GM19455 (cell line): ENCODE measurements around the gene RNF11.

Experiments
- ATAC-seq: cut with Tn5 transposase; IDR thresholded peaks from one replicate; pipeline ENCODE4 v1.9.1; 2021; ENCODE audit not compliant: unreplicated experiment

Gene RNF11

DNA sequence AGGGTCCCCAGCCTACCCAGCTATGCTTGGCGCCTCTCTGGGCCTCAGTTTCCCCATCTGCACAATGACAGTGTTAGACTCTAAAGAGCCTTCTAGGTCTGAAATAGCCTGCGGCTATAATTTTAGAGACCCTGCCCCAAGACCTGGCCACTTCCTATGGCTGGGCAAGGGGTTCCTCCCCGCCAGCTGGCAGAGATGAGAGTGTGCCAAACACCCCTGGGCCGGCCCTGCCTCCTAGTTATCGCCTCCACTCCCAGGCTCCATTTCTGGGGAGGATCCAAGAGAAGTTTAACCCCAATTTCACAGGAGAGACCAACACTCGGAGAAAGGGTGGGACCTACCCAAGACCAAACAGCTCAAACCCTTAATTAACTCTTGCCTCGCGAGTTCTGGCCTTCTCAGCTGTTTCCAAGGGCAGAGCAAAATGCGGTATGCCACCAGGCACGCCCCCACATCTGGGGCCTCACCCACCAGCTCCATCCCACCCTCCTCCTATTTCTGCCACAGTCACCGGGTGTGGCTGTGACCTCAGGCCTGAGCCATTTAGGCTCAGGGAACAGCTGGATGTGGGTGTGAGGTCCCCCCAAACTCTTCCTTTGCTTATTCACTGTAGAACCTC is 58.6 kb downstream of the RNF11 start:
- ATAC-seq = no peak

DNA sequence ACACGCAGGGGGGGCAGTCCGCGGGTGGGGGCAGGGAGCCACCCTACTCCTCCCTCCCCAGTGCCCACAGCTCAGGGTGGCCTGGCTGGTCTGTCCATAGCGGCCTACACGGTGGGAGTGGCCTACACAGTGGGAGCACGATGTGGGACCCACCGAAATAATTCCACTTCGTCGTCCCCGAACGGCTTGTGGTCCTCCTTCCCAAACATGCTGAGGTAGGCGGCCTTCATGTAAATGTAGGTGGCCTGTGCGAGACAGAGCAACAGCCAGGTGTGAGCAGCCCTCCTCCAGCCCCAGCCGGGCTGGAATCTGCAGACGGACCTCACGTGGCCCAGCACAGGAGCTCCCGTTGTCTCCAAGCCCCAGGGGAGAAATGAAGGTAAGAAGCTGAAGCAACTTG is 59.9 kb downstream of the RNF11 start:
- no peak for ATAC-seq

DNA sequence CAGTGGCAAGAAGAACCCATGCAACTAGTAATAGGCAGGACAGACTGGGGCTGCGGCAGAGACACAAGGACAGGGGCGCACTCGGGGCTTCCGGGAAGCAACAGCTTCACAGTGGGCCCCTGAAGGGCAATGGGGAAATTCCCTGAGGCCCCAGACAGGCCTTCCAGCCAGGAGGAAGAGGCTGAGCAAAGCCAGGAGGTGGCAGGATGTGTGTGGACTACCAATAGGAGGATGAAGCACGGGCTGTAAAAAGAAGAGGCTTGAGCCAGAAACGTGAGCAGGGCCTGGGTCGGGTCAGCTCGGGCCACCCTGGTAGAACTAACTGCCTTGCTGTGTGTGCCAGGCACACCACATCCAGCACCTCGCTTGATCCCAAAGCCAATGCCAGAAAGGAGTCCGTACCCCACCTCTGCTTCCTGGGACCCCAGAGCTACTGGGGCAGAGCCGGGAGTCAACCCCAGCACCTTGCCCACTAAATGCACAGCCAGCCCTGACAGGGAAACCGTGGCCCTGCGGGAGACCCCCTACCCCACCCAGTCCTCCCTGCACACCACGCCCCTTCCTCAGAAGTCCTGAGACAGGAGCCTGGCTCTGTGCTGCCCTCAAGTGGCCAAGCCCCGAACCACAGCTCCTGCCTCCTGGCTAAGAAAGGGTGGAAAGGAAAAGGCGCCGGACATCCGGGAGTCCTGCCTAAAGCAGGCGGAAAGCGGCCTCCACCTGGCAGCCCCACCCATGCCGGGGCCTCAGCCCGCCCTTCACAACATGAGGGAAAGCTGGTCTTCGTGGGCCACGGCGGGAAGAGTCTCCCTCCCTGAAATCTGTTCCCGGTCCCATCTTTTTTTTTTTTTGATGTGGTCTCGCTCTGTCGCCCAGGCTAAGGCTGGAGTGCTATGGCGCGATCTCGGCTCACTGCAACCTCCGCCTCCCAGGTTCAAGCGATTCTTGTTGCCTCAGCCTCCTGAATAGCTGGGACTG is 60.6 kb downstream of the RNF11 start:
- ATAC-seq = no peak

DNA sequence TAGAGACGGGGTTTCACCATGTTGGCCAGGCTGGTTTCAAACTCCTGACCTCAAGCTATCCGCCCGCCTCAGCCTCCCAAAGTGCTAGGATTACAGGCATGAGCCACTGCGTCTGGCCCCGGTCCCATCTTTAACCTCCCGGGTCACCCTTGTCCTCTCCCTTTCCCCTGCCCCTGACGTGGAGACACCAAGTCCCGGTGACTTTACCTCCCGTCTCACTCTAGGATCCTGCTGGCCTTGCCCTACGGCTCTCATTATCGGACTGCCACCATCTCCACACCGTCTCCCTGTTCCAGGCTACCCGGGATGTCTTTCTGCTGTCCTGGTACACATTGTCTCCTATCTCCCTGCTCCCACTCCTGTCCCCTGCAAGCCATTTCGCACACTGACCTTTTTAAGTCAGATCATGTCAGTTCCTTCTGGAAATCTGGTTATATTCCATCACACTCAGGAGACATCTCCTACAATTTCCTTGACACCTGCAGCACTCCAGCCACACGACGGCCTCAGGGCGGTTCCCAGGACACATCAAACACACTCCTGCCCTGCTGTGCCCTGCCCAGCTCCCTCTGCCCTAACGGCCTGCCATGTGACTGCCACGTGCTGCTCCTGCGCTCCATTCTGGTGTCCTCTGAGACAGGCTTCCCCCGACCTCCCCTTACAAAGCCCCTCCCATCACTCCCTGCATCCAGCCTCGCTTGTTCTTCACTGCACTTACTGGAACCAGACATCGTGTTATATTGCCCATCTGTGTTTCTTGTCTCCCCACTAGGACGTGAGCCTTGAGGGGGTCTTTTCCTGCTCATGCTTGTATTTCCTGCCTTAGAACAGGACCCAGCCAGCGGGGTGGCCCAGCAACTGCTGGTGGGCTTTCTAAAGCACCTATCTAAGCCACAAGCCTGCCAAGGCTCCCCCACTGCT is 61.6 kb downstream of the RNF11 start:
- no peak for ATAC-seq

DNA sequence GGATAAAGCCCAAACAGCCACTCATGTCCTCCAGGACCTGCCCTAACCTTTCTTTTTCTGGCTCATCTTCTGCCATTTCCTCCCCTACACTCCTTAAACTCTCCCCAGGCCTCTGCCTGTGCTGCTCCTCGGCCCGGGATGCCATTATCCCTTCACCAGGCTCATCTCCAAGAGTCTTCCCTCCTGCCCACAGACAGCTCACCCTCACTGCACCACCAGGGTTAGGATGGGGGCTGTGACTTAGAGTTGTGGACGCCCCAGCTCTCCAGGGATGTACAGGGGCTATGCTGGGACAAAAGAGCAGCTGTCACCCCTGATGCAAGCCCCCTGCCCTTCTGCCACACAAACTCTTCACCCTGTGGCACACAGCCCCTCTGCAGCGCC is 62.2 kb downstream of the RNF11 start:
- no peak for ATAC-seq

DNA sequence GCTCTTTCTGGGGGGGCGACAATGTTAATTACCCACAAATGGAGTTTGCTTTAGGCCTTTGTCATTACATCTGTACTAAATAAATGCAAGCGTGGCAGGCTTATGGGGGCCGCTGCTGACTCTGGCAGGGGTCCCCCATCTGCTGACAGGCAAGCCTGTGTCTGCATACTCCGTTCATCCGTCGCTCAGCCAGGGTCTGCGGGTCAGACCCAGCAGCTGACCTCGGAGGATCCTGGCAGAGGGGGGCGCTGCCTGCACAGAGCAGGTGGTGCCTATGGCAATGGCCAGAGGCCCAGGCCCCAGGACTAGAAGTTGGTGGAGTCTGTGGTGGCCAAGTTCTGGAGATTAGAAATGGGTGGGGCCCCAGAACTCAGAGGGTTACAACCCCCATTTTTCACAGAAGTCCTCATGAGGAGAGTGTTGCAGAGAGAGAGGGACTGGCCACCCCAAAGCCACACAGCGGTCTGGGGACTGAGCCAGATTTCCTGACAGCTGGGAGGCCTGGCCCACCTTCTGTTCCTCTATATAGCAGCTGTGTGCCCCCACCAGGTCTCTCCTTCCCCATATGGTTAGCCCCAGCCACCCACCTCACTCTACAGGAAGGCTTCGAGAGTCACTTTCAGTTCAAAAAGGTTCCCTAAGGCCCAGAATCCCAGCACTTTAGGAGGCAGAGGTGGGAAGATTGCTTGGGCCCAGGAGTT is 63.3 kb downstream of the RNF11 start:
- ATAC-seq = no peak

DNA sequence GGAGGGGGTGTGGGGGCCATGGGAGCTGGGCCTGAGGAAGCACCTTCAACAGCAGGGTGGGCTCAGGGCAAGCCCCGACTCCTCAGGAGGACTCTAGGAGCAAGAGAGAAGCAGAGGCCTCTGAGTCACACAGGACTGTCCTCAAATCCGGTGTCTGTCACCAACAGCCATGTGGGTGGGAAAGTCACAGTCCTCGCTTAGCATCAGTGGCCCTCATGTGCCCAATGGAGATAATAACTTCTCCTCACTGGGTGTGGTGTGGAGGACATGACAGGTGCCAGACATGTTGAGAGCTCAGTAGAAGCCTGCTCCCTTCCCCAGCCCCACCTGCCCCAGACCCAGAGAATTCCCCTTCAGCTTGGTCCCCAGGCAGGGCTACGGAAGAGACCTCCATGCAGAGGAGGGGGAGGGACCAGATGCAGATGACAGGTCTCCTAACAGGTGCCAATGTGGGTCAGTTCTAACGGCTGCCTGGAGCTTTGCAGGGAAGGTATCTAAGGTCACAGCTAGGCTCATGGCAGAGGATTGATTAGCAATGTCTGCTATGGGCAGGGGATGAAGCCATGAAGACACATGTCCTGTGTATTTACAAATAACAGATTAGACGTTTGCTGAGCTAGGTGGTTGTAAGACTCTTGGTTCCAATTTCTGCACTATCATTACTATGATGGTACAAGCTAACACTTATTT is 64.1 kb downstream of the RNF11 start:
- no peak for ATAC-seq

DNA sequence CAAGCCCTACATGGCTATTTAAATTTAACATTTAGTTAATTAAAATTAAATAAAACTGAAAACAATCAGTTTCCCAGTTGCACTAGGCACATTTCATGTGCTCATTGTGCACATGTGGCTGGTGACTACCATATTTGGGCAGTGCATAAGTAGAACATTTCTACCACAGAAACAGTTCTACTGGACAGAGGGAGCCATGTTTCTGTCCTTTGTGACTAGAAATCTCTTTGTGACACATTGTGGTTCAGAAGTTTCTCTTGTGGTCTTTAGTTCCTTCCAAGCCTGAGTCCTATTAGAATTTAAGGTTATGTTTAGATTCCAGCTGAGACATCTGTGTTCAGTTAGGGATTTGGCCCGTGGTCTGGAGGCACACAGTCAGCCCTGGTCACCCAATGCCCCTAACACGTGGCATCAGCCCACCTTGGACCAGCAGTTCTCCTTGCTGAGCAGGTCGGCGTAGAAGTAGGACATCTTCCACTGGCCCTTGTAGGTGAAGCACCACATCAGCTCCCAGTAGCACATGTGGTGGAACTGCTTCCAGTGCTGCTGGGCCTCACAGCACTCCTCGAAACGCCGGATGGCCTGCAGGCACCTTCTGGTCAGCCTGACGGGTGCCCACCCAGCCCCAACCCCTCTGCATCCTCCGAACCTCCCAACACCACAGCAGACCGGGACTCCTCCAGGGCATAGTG is 65.2 kb downstream of the RNF11 start:
- ATAC-seq = no peak

DNA sequence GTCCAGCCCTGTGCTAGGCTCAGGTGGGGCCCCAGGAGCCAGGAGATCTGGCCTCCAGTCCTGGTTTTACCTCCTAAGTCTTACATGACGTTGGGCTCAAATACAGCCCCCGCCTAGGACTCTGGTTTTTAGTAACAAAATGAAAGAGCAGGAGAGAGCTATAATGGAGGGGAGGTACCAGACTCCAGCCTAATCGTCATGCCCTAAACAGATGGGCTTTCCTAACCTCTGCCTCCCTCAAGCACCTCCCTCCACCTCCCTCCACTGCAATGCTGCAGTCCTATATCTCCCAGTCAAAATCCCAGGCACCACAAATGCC is 65.7 kb downstream of the RNF11 start:
- ATAC-seq = no peak

DNA sequence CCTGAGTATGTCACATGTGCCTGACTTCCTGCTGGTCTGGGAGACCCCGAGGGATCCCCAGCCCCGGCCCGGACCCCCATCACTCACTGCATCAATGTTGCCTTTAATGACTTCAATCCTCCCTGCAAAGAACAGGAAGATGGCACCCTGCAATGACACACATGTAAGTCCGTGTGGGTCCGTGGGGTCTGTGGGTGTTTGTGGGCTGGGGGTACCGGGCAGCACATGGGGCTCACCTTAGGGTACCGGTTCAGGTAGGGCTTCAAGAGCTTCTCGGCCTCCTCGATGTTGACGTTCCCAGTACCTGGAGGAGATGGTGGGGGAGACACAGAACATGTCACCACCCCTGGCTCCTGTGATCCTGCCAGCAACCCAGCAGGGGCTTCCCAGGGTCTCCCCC is 66.2 kb downstream of the RNF11 start:
- ATAC-seq = no peak

DNA sequence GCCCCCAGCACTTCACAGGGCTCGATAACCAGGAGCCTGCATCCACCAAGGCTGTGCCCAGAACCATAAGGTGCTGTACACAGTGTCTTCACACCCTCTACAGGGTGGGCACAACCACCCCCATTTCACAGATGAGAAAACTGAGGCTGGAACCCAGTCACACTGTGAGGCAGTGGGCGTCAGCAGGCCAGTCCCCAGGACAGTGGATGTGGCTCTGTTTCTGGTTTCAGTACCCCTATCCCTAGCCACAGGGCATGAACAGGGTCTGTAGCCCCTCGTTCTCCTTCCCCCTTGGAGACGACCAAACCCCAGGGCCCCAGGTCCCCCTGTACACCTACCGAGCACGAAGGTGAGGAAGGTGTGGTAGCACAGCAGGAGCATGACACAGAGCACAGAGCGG is 66.7 kb downstream of the RNF11 start:
- ATAC-seq = no peak

DNA sequence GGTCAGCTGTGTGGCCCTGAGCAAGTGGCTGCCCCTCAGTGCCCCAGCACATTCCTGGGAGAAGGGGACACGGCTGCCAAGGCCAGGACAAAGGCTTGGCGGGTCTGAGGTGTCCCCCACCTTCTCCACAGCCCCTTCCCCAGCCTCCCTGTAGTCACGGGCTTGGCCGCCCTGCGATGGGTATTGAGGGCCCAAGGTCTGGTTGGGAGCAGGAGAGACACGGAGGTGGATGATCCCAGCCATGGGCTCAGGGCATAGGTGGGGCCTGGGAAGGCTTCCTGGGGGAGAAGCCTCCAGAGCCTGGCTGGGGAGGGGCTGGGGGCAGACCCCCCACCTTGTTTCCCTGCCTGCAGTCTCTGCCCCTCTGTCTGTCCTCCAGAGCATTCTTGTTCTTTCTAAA is 67.2 kb downstream of the RNF11 start:
- ATAC-seq = no peak

DNA sequence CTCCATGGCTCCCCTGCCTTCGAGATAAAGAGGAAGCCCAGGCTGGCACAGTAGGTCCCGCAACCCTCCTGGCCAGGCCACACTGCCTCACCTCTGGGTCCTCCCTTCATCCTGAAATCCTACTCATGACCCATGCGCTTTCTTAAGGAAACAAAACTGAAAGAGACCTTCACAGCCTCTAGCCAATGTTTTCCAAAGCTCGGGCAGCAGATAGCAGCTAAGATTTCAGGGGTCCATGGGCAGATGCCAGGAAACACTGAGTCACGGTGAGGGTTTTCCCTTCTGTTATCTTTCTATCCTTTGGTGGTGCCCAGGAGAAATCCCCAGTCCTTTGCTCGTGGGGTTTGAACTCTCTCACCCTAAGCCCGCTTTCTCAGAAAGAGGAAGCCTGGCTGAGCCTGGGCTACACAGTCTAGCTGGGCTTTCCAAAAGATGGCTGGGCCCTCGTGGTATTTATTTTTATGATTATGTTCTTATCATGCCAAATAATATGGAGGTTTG is 67.7 kb downstream of the RNF11 start:
- ATAC-seq = no peak

DNA sequence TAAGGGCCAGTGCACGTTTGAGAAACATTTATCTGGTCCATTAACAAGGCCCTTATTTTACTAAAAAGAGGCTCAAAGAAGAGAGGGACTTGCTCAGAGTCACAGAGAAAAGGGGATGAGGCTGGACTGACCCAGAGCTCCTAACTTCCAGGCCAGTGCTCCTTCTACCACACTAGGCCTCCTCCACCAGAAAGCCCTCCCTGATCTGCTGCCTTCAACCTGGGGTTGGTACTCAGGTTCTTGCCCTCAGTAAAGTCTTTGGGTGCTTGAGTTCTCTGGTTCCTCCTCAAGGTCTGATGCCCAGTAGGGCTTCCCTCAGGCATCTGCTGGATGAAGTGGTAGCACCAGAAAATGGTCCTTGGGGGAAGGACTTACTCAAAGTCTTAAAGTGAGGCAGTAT is 68.3 kb downstream of the RNF11 start:
- ATAC-seq = no peak

DNA sequence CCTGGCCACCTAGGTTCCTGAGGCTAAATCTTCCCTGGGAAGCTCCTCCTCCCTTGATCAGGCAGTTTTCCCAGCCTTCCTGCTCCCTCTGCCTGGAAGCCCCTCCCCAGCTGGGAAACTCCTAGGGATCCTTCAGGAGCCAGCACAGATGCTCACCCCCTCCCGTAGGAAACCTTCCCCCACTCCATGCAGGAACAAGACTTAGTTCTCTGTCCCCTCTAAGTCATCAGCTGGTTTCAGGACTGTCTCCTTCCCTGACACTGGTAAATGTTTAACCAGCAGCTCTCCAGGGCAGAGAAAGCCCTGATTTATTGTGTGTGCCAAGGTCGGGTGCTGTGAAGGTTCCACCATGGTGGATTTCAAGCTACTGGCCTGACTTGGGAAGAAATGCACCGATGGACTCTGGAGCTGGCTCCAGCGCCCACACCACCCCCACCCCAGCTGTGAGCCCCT is 69.3 kb downstream of the RNF11 start:
- ATAC-seq = no peak

DNA sequence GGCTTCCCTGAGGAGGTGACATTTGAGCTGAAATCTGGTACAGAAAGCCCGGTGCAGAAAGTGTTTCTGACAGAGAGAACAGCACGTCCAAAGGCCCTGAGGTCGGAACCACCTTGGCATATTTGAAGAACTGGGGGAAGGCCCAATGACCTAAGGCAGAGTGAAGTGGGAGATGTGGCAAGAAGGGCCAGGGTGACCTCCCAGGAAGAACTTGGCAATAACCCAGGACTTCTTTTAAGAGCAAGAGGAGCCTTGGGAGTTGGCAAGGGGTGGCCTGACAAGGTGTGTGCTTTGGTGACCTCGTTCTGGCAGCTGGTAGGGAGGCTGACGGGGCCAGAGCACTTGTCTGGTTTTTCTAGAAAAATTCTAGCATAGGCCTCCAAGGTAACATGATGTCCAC is 70.9 kb downstream of the RNF11 start:
- no peak for ATAC-seq

DNA sequence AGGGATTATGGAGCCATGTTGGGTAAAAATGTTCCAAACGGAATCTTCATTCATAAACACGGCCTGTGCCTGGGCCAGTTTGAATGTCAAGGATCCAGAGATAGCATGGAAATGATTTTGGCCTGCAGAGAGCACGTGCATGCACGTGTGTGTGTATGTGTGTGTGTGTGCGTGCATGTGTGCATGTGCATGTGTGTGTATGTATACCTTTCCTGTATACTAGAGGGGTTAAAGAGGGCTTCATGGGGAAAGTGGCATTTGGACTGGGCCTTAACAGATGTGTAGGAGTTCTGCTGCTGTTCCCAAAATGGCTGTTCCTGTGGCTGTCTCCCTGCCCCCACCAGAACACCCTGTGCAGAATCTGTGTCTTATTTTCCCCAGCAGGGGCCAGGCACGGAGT is 72.6 kb downstream of the RNF11 start:
- ATAC-seq = no peak

DNA sequence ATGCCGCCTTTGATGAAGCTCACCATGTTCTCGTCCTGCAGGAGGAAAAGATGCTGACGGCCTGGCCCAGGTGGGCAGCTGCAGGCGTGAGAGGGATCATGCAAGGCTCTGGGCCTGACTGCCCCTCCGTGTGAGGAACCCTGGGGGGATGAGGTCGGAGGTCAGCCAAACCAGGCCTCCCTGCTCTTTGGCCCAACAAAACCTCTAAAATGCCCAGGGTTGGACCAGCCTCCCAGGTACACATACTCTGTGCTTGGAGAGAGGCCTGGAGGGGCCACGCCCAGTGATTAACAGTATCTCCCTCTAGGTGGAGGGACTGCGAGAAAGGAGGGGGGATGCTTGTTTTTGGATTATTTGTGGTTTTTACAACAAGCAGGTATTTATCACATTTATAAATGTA is 73.2 kb downstream of the RNF11 start:
- ATAC-seq = no peak

DNA sequence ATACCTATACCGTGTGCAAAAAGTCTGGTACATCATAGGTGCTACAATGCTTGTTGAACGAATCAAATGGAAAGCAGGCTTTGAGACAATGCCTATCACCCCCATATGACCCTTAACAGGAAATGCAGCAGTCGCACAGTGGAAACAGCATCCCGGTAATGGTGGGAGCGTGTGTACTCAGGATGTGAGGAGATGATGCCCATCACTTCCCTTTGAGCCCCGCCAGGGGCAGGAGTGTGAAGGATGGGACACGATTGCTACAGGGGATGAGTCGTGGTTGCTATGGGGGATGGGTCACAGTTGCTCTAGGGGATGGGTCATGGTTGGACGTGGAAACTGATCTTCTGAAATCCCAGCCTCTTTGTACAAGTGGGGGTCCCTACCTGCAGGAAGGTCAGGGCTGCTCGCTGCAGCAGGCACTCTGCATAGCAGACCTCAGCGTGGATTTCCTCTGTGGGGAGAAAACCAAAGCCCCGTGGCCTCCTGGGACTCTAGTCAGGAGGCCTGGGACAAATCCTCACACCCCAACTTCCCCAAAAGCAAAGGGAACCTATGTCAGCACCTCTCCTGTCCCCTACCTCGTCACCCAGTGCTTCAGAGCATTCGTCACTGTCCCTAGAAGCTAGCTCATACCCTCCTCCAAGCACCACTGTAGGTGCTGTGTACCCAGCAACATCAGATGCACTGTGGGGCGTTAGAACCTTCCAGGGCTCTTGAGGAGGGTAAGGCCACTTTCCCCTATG is 75.0 kb downstream of the RNF11 start:
- ATAC-seq = no peak
